ENCODE results near the gene MS4A4A.

The MS4A4A gene

GRCh38 chr11:60336767-60337391, 56.4 kb downstream of the MS4A4A start:
- no peaks in the 10 kb centered on the region for H3K36me3 Mint-ChIP-seq (ENCODE audit: low read depth)
- no peaks in the 10 kb centered on the region for H3K27me3 Mint-ChIP-seq (ENCODE audit: low read depth)
- no peak for TF ChIP-seq CTCF (IDR thresholded peaks at IDR 0.05; ENCODE audit: unreplicated experiment in 3 of 3)
- H3K4me3 Mint-ChIP-seq = no peak overlapping the region
- H3K9me3 Mint-ChIP-seq = no peaks in the 10 kb centered on the region
- no peak overlapping the region for H3K27ac Mint-ChIP-seq
- no peaks in the 10 kb centered on the region for H3K4me1 Mint-ChIP-seq

DNA sequence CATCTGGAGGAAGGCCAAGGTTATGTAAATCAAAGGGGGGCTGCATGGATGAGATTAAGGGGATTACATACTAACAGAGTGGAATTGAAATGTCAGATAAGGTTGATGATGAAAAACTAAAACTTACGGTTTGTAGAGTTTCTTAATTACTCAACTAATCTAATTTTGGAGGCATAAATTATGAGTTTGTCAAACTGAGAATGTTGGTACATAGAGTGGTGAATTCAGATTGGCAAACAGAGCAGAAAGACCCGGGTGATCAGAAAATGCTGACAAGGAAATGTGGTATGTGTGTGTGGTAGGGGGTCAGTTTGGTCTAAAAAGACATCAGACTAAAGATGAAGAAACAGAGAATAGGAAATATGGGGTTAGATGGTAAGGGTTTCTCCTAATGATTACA, 57.6 kb downstream of the MS4A4A start:
- Mint-ChIP-seq H3K4me3 (no peak overlapping the region), H3K4me1 (no peaks in the 10 kb centered on the region), H3K27me3 (ENCODE audit: low read depth) (no peaks in the 10 kb centered on the region), H3K9me3 (no peaks in the 10 kb centered on the region), H3K27ac (no peak overlapping the region), H3K36me3 (ENCODE audit: low read depth) (no peaks in the 10 kb centered on the region)
- no peak for TF ChIP-seq CTCF (IDR thresholded peaks at IDR 0.05; ENCODE audit: unreplicated experiment in 3 of 3)

GRCh38 chr11:60339356-60339755, 58.9 kb downstream of the MS4A4A start:
- no peak for TF ChIP-seq CTCF (IDR thresholded peaks at IDR 0.05; ENCODE audit: unreplicated experiment in 3 of 3)
- no peaks in the 10 kb centered on the region for H3K27me3 Mint-ChIP-seq (ENCODE audit: low read depth)
- H3K27ac Mint-ChIP-seq = no peak overlapping the region
- no peaks in the 10 kb centered on the region for H3K36me3 Mint-ChIP-seq (ENCODE audit: low read depth)
- no peak overlapping the region for H3K4me3 Mint-ChIP-seq
- no peaks in the 10 kb centered on the region for H3K9me3 Mint-ChIP-seq
- H3K4me1 Mint-ChIP-seq = no peaks in the 10 kb centered on the region

- Mint-ChIP-seq H3K9me3 (no peaks in the 10 kb centered on the region), H3K27me3 (ENCODE audit: low read depth) (no peaks in the 10 kb centered on the region), H3K4me1 (no peaks in the 10 kb centered on the region), H3K36me3 (ENCODE audit: low read depth) (no peaks in the 10 kb centered on the region), H3K4me3 (no peak overlapping the region), H3K27ac (no peak overlapping the region)
- peak; percentile 48 to 61 (median 50) for TF ChIP-seq CTCF (IDR thresholded peaks at IDR 0.05; ENCODE audit: unreplicated experiment in 3 of 3)
Measured at GRCh38 chr11:60343094-60343704, 62.7 kb downstream of the MS4A4A start.

GRCh38 chr11:60344146-60344545, 63.7 kb downstream of the MS4A4A start:
- no peak overlapping the region for H3K27ac Mint-ChIP-seq
- no peaks in the 10 kb centered on the region for H3K9me3 Mint-ChIP-seq
- H3K27me3 Mint-ChIP-seq (ENCODE audit: low read depth) = no peaks in the 10 kb centered on the region
- no peaks in the 10 kb centered on the region for H3K4me1 Mint-ChIP-seq
- H3K4me3 Mint-ChIP-seq = no peak overlapping the region
- H3K36me3 Mint-ChIP-seq (ENCODE audit: low read depth) = no peaks in the 10 kb centered on the region
- no peak for TF ChIP-seq CTCF (IDR thresholded peaks at IDR 0.05; ENCODE audit: unreplicated experiment in 3 of 3)

- no peaks in the 10 kb centered on the region for H3K36me3 Mint-ChIP-seq (ENCODE audit: low read depth)
- no peaks in the 10 kb centered on the region for H3K4me1 Mint-ChIP-seq
Measured at GRCh38 chr11:60345489-60345888, 65.0 kb downstream of the MS4A4A start.

More at GRCh38 chr11:60345489-60345888, 65.0 kb downstream of the MS4A4A start:
- TF ChIP-seq CTCF (IDR thresholded peaks at IDR 0.05; ENCODE audit: unreplicated experiment in 3 of 3) = peak; percentile 19 to 29 (median 26)
- Mint-ChIP-seq H3K9me3 (no peaks in the 10 kb centered on the region), H3K27ac (no peak overlapping the region), H3K4me3 (no peak overlapping the region), H3K27me3 (ENCODE audit: low read depth) (no peaks in the 10 kb centered on the region)

All from nephron (organoid).